ENCODE measurements around the gene SKOR1. TPM values are rescaled to one million over a fixed set of nuclear protein-coding genes. Genes with fewer than 3 reads are reported as not detected.

SKOR1 gene
- total and polyA plus RNA-seq, 2 of the 13 experiments (the other 11 are each of a cell fraction or from before 2014, with no cell fraction given), result 0.09 to 0.11 TPM

DNA sequence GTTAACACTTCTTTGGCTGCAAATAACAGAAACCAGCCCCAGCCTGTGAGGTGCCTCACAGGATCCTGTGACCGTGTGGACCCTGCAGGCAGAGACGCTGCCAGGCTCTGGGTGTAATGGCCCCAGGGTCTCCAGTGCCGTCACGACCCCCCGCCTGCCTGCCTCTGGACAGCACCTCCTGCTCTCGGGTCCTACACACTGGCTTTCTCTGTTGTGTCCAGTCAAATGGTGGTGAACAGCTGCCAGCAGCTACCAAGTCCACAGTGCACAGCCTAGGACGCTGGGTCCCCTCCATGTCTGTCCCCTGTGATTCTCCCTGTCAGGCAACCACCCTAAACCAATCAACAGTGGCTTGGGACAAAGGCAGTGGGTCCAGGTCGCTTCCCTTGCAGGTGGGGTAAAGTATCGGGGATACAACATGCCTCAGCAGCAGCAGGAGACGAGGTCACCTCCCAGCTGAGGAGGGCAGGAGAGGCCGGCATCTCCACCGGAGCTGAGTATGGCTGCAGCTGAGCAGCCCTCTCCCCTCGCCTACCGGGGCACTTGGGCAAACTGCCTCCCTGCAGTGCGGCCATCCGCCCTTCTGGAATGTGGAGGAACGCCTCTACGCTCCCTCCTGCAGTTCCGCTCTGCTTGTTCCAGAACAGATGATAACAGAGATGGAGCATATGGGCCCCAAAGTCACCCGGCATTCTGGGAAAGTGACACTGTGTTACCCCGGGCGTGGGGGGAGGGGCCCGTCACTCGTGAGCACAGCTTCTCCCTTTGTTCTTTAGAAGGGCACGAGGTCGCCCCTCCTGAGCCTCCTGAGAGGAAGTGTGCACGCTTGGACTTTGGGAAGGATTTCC lies 21.1 kb upstream of the SKOR1 start:
- BruUV-seq (replicated peaks), result no TSS peak
- POLR2A ChIA-PET, result no interaction called here
- no peaks in the 10 kb centered on the region for H3K27me3 ChIP-seq (ENCODE audit: control insufficient read depth in 1 of 2, insufficient read depth in 2 of 2, low read length in 2 of 2)
- WGBS (ENCODE audit: low lambda C conversion rate), result 73% methylated on average over 14 of the region's 27 CpGs
- no peak overlapping the region for H2AFZ ChIP-seq (ENCODE audit: low read length)
- in situ Hi-C loops (cut with HindIII; ENCODE audit: extremely low pct_ligation_motif_present, low pct_unique_long_range_greater_than_20kb) (no loop called here), intact Hi-C loops (cut with micrococcal nuclease; ENCODE audit: unreplicated experiment) (no loop called here)
- no peak overlapping the region for H3K9ac ChIP-seq (ENCODE audit: insufficient read depth, low read depth, low read length)
- ATAC-seq, result no peak
- H3K36me3 ChIP-seq (replicated peaks in 1 of 2; ENCODE audit: control insufficient read depth in 1 of 2, insufficient read depth in 2 of 2, low read length in 2 of 2), result no peaks in the 10 kb centered on the region
- no peaks in the 10 kb centered on the region for H3K9me3 ChIP-seq (ENCODE audit: low read length)
- peaks cover 9% of the 10 kb centered on the region for H3K4me1 ChIP-seq (ENCODE audit: insufficient read depth, low read length)
- H3K79me2 ChIP-seq (ENCODE audit: insufficient read depth, low read length), result no peaks in the 10 kb centered on the region
- FAIRE-seq, result no peak
- no peak overlapping the region for H3K4me2 ChIP-seq (ENCODE audit: low read depth, low read length)
- H3K4me3 ChIP-seq (replicated peaks in 1 of 3; ENCODE audit: insufficient read depth in 1 of 3, low read depth in 2 of 3, low read length in 3 of 3), result no peak overlapping the region
- DNase-seq (ENCODE audit: low spot score), result peak; percentile 7
- TF ChIP-seq ETV6 (CRISPR knock-in tag; conservative IDR thresholded peaks at IDR 0.05), result no peak
- TF ChIP-seq, protein P1, sequence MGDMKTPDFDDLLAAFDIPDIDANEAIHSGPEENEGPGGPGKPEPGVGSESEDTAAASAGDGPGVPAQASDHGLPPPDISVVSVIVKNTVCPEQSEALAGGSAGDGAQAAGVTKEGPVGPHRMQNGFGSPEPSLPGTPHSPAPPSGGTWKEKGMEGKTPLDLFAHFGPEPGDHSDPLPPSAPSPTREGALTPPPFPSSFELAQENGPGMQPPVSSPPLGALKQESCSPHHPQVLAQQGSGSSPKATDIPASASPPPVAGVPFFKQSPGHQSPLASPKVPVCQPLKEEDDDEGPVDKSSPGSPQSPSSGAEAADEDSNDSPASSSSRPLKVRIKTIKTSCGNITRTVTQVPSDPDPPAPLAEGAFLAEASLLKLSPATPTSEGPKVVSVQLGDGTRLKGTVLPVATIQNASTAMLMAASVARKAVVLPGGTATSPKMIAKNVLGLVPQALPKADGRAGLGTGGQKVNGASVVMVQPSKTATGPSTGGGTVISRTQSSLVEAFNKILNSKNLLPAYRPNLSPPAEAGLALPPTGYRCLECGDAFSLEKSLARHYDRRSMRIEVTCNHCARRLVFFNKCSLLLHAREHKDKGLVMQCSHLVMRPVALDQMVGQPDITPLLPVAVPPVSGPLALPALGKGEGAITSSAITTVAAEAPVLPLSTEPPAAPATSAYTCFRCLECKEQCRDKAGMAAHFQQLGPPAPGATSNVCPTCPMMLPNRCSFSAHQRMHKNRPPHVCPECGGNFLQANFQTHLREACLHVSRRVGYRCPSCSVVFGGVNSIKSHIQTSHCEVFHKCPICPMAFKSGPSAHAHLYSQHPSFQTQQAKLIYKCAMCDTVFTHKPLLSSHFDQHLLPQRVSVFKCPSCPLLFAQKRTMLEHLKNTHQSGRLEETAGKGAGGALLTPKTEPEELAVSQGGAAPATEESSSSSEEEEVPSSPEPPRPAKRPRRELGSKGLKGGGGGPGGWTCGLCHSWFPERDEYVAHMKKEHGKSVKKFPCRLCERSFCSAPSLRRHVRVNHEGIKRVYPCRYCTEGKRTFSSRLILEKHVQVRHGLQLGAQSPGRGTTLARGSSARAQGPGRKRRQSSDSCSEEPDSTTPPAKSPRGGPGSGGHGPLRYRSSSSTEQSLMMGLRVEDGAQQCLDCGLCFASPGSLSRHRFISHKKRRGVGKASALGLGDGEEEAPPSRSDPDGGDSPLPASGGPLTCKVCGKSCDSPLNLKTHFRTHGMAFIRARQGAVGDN (CRISPR knock-in tag; IDR thresholded peaks at IDR 0.05), result peak; percentile 10; the same call in 1 of the 2 replicates
- peak; percentile 67; the same call in 1 of the 2 replicates for TF ChIP-seq ZNF281 (CRISPR knock-in tag; IDR thresholded peaks at IDR 0.05; ENCODE audit: borderline replicate concordance)
- CTCF ChIA-PET (ENCODE audit: low intra/inter-chr PET ratio, low total read pairs), result no interaction called here
- H4K20me1 ChIP-seq (ENCODE audit: insufficient read depth, low read length), result no peaks in the 10 kb centered on the region
- H3K27ac ChIP-seq (ENCODE audit: extremely low read length, insufficient read depth, low read length), result no peak overlapping the region

Data from HepG2 (cell line).